IMR-90 (cell line): Measurements from ENCODE around the gene NCKIPSD. TPM values are rescaled to one million over a fixed set of nuclear protein-coding genes. Genes with fewer than 3 reads are reported as not detected.

Experiments
- ATAC-seq: fragments of 200-7000 bp; cut with Tn5 transposase; 2 replicates; pipeline ENCODE4 v1.9.1; 2020; ENCODE audit warnings: low read depth, mild to moderate bottlenecking, moderate library complexity
- BruUV-seq: library from RNA; stranded (reverse); fragments of 400-500 nt; replicated peaks from 2 replicates; lab custom pipeline; 2021; lab: Mats Ljungman, UMichigan
- CTCF ChIA-PET: fragments of 300-600 bp; formaldehyde crosslinking; extraction: SDS; loops from one replicate; lab custom pipeline; 2021; ENCODE audit warnings: antibody characterized with exemption; lab: Yijun Ruan, JAX
- POLR2A ChIA-PET: fragments of 300-600 bp; sonication (Branson Sonifier 250); formaldehyde crosslinking; loops from one replicate; lab custom pipeline; 2022; ENCODE audit warnings: antibody characterized with exemption; ENCODE audit not compliant: unreplicated experiment; lab: Charles Lee
- DNase-seq: peaks from one replicate; pipeline ENCODE4 v3.0.0; 2013
- H2AFZ ChIP-seq: replicated peaks from 2 replicates; pipeline ENCODE3; 2013; ENCODE audit warnings: low read length, mild to moderate bottlenecking; ENCODE audit not compliant: poor library complexity
- H2AK5ac ChIP-seq: 2 replicates; pipeline ENCODE4 v1.6.1; 2013; ENCODE audit warnings: low read depth, low read length, inconsistent platforms
- H2AK9ac ChIP-seq: replicated peaks from 2 replicates; pipeline ENCODE3; 2013; ENCODE audit warnings: mild to moderate bottlenecking, low read depth, low read length, moderate library complexity; ENCODE audit not compliant: poor library complexity
- H2BK120ac ChIP-seq: 2 replicates; pipeline ENCODE4 v1.6.1; 2013; ENCODE audit warnings: low read depth, low read length, inconsistent platforms
- H2BK15ac ChIP-seq: 3 replicates; pipeline ENCODE4 v1.6.1; 2013; ENCODE audit warnings: low read depth, low read length, inconsistent platforms
- H2BK20ac ChIP-seq: 2 replicates; pipeline ENCODE4 v1.6.1; 2013; ENCODE audit warnings: low read depth, mild to moderate bottlenecking, inconsistent platforms, low read length, moderate library complexity
- H2BK5ac ChIP-seq: 2 replicates; pipeline ENCODE4 v1.6.1; 2013; ENCODE audit warnings: mild to moderate bottlenecking, low read depth, low read length, inconsistent platforms; ENCODE audit not compliant: poor library complexity, severe bottlenecking
- H3K14ac ChIP-seq: replicated peaks from 2 replicates; pipeline ENCODE4 v1.6.1; 2013; ENCODE audit warnings: low read depth, low read length, inconsistent platforms
- H3K18ac ChIP-seq: 2 replicates; pipeline ENCODE4 v1.6.1; 2013; ENCODE audit warnings: low read depth, low read length, control low read depth
- H3K23ac ChIP-seq: 2 replicates; pipeline ENCODE4 v1.6.1; 2013; ENCODE audit warnings: low read depth, low read length, inconsistent platforms
- H3K27ac ChIP-seq: 2 replicates; pipeline ENCODE4 v1.5.1; 2013; ENCODE audit warnings: mild to moderate bottlenecking, control low read depth, low read length; ENCODE audit not compliant: insufficient read depth
- H3K27me3 ChIP-seq: 2 replicates; pipeline ENCODE4 v1.6.1; 2013; ENCODE audit warnings: low read length; ENCODE audit not compliant: control insufficient read depth, insufficient read depth
- H3K36me3 ChIP-seq: 2 replicates; pipeline ENCODE4 v1.6.1; 2013; ENCODE audit warnings: low read length, mixed read lengths; ENCODE audit not compliant: control insufficient read depth, insufficient read depth
- H3K4ac ChIP-seq: 2 replicates; pipeline ENCODE4 v1.6.1; 2013; ENCODE audit warnings: low read depth, low read length, inconsistent platforms
- H3K4me1 ChIP-seq: 2 replicates; pipeline ENCODE4 v1.6.1; 2013; ENCODE audit warnings: low read length, mixed read lengths; ENCODE audit not compliant: control insufficient read depth, insufficient read depth
- H3K4me2 ChIP-seq: 2 replicates; pipeline ENCODE4 v1.6.1; 2013; ENCODE audit warnings: low read depth, mild to moderate bottlenecking, control low read depth, low read length, moderate library complexity
- H3K4me3 ChIP-seq: 2 replicates; pipeline ENCODE4 v1.5.1; 2013; ENCODE audit warnings: low read depth, mild to moderate bottlenecking, control low read depth, low read length, moderate library complexity; ENCODE audit not compliant: insufficient read depth
- H3K56ac ChIP-seq: 2 replicates; pipeline ENCODE4 v1.6.1; 2013; ENCODE audit warnings: low read length, inconsistent platforms; ENCODE audit not compliant: insufficient read depth; ENCODE audit errors: extremely low read depth
- H3K79me1 ChIP-seq, 2 experiments: 2 replicates each; pipeline ENCODE4 v1.6.1; 2013; ENCODE audit warnings: low read length in 2 of 2, inconsistent platforms in 1 of 2, low read depth in 1 of 2
- H3K9ac ChIP-seq: 2 replicates; pipeline ENCODE4 v1.6.1; 2013; ENCODE audit warnings: low read depth, low read length, control low read depth
- H3K9me1 ChIP-seq: 2 replicates; pipeline ENCODE4 v1.6.1; 2013; ENCODE audit warnings: low read length, inconsistent platforms; ENCODE audit not compliant: insufficient read depth
- H3K9me3 ChIP-seq: 2 replicates; pipeline ENCODE4 v1.6.1; 2013; ENCODE audit warnings: low read length; ENCODE audit not compliant: control insufficient read depth, insufficient read depth
- H4K20me1 ChIP-seq: 2 replicates; pipeline ENCODE4 v1.6.1; 2013; ENCODE audit warnings: low read length, inconsistent platforms; ENCODE audit not compliant: insufficient read depth
- H4K5ac ChIP-seq: 2 replicates; pipeline ENCODE4 v1.6.1; 2013; ENCODE audit warnings: mild to moderate bottlenecking, low read depth, low read length, control low read depth
- H4K8ac ChIP-seq, 2 experiments: 2 replicates each; pipeline ENCODE4 v1.6.1; 2013; ENCODE audit warnings: low read depth in 2 of 2, low read length in 2 of 2, control low read depth in 1 of 2, inconsistent platforms in 1 of 2
- H4K91ac ChIP-seq: 2 replicates; pipeline ENCODE4 v1.6.1; 2013; ENCODE audit warnings: low read depth, low read length, inconsistent platforms; ENCODE audit not compliant: insufficient read depth
- FOS ChIP-seq: fragments of 150-350 bp; IDR thresholded peaks from 2 replicates; pipeline ENCODE4 v1.6.1; 2016; ENCODE audit warnings: low read depth, low read length
- MAFK ChIP-seq: IDR thresholded peaks from 2 replicates; pipeline ENCODE4 v1.6.1; 2012; ENCODE audit warnings: low read depth, low read length, improper control_type of control experiment
- WGBS, 2 experiments: methylation state at CpG; one replicate each; pipeline versions ENCODE4 v1.1.5 to v1.1.7; 2013; ENCODE audit warnings: missing lambda C conversion rate in 2 of 2; ENCODE audit not compliant: insufficient read length in 1 of 2; ENCODE audit errors: extremely low coverage in 2 of 2; 5-methylcytosine and 5-hydroxymethylcytosine counted together
- dilution Hi-C: fragments of 300-500 bp; cut with HindIII; formaldehyde crosslinking; loops from one replicate; pipeline ENCODE4 v1.14.3; 2018; ENCODE audit warnings: low sequenced_read_pairs; ENCODE audit not compliant: unreplicated experiment
- in situ Hi-C: fragments of 300-500 bp; cut with MboI; formaldehyde crosslinking; loops from 3 replicates; pipeline ENCODE4 v1.14.3; 2019; ENCODE audit warnings: low sequenced_read_pairs, inconsistent platforms, mixed read lengths
- intact Hi-C: fragments of 100-400 bp; cut with micrococcal nuclease; formaldehyde crosslinking; loops from 2 replicates; pipeline ENCODE4 v1.10.0; 2022
- polyA plus RNA-seq, 3 experiments: library from polyadenylated mRNA; depleted of rRNA; stranded (reverse); fragments of >200 nt; gene quantifications; 2 replicates each; pipeline ENCODE4 v1.2.3, GENCODE V29; 2012; ENCODE audit warnings: low replicate concordance in 1 of 3
- total RNA-seq: library from RNA; depleted of rRNA; stranded (reverse); fragments of >200 nt; gene quantifications from 2 replicates; pipeline ENCODE4 v1.2.3, GENCODE V29; 2012

The NCKIPSD gene
- total and polyA plus RNA-seq, 2 of the 4 experiments (the other 2 are of a cell fraction), result 21.0 to 38.3 TPM

DNA sequence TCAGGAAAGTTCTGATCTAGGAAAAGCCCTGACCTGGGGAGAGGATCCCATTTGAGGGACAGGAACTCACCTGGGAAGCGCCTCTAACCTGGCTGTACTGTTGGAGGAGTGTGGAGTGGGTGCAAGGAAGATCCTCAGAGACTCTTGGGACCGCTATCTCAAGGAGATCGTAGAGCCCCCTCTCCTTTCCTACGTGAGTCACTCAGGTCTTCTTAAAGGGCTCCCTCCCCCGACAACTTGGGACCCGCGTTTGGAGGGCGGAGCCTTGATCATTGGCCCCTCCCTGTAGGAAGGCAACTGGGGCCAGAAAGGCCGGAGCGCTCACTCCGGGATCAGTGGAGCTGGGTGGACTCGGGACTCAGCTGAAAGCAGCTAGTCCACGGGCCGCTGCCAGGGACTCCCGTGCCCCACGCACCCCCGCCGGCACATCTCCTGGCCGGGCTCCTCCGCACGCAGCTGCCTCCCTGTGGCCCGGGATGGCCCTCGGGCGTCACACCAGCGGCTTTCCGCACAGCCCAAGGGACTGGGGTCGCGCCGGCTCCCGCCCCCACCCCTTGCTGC, 51.0 kb downstream of the NCKIPSD start:
- 0% methylated on average over 25 of the region's 30 CpGs; no CpG with 5 or more reads in 1 of the 2 experiments for WGBS, 2 experiments
- Histone ChIP-seq H2AK5ac (peak overlapping the region; percentile 90), H3K23ac (peak overlapping the region; percentile 95; the same call in 1 of the 2 replicates), H4K91ac (peak overlapping the region; percentile 90), H3K4me1 (peaks cover 18% of the 10 kb centered on the region), H3K27me3 (no peaks in the 10 kb centered on the region), H2BK20ac (no peak overlapping the region), H4K5ac (0 out of 2 replicates have a peak overlapping the region, but pooled peaks have one; percentile 46), H2AFZ (peak overlapping the region; percentile 100), H3K36me3 (peaks cover 44% of the 10 kb centered on the region), H2BK15ac (no peak overlapping the region; the same call in 1 of the 3 replicates), H3K14ac (peak overlapping the region; percentile 97), H3K9me3 (no peaks in the 10 kb centered on the region), H3K18ac (peak overlapping the region; percentile 44), H3K9me1 (peaks cover 11% of the 10 kb centered on the region), H3K4me3 (peak overlapping the region; percentile 83), H3K27ac (peak overlapping the region; percentile 79), H2BK5ac (peak overlapping the region; percentile 70), H4K8ac (peak overlapping the region; percentile 30 to 63; a peak in 2 of 4 replicates), H3K4ac (peak overlapping the region; percentile 82), H3K79me1 (peaks cover 42 to 68% of the 10 kb centered on the region in 2 experiments; a peak in 3 of 4 replicates), H4K20me1 (peaks cover 44% of the 10 kb centered on the region), H3K9ac (peak overlapping the region; percentile 84), H3K56ac (peak overlapping the region; percentile 47; the same call in 1 of the 2 replicates), H3K4me2 (peak overlapping the region; percentile 97), H2BK120ac (no peak overlapping the region; the same call in 1 of the 2 replicates), H2AK9ac (peak overlapping the region; percentile 99)
- ChIA-PET POLR2A (interaction anchor here (0.5 to 0.6 kb wide), 2 partner anchors 16 to 17 kb away, joined by 4 to 7 read pairs; no protein-coding TSS in a partner anchor), CTCF (interaction anchor here (0.5 to 2.2 kb wide), 11 partner anchors 11 to 74 kb away, joined by 3 to 6 read pairs (median 3); partner anchors contain the start of gene UCN2)
- ATAC-seq (peak; percentile 65), DNase-seq (peak; percentile 51)
- dilution Hi-C loops, result no loop called here
- intact Hi-C loops, result loop anchor here (1.0 to 10.0 kb wide), 8 partner anchors 16 to 190 kb away; partner anchors contain the start of genes ATRIP, CCDC51, NCKIPSD and PFKFB4
- 0 out of 2 replicates have a peak, but pooled peaks have one; percentile 4 for TF ChIP-seq FOS
- no peak for TF ChIP-seq MAFK
- no TSS peak for BruUV-seq
- in situ Hi-C loops, result no loop called here
